Measurements from ENCODE around the gene SGCD. TPM values are rescaled to one million over a fixed set of nuclear protein-coding genes. Genes with fewer than 3 reads are reported as not detected.

SGCD gene
- total and polyA plus RNA-seq, 2 of the 4 experiments (the other 2 are of a cell fraction) = 5.8 to 10.6 TPM

GRCh38 chr5:156481741-156482140 lies 154.8 kb downstream of the SGCD start:
- peak overlapping the region; percentile 60; the same call in 1 of the 2 replicates for H2AK5ac ChIP-seq (ENCODE audit: low read depth, low read length)
- no peak overlapping the region for H4K8ac ChIP-seq (ENCODE audit: low read depth in 2 of 2, low read length in 2 of 2)
- no peak overlapping the region for H2AFZ ChIP-seq (replicated peaks; ENCODE audit: low read length, poor library complexity)
- no peak overlapping the region for H3K4me3 ChIP-seq (ENCODE audit: insufficient read depth, low read depth, low read length)
- WGBS, 2 experiments (ENCODE audit: extremely low coverage in 2 of 2, insufficient read length in 1 of 2) = no CpG with 5 or more reads among the region's 4 CpGs
- POLR2A ChIA-PET (ENCODE audit: unreplicated experiment) = no interaction called here
- H3K9me1 ChIP-seq (ENCODE audit: insufficient read depth, low read length) = peaks cover 8% of the 10 kb centered on the region; the same call in 1 of the 2 replicates
- no peak overlapping the region for H3K4me2 ChIP-seq (ENCODE audit: low read depth, low read length)
- peak; percentile 16 for DNase-seq
- H4K91ac ChIP-seq (ENCODE audit: insufficient read depth, low read depth, low read length) = peak overlapping the region; percentile 57; the same call in 1 of the 2 replicates
- peaks cover under 1% of the 10 kb centered on the region; the same call in 1 of the 2 replicates for H3K9me3 ChIP-seq (ENCODE audit: control insufficient read depth, insufficient read depth, low read length)
- H3K9ac ChIP-seq (ENCODE audit: low read depth, low read length) = no peak overlapping the region
- ATAC-seq (ENCODE audit: low read depth) = no peak
- peaks cover 2% of the 10 kb centered on the region; the same call in 1 of the 2 replicates for H3K36me3 ChIP-seq (ENCODE audit: control insufficient read depth, insufficient read depth, low read length)
- CTCF ChIA-PET = no interaction called here
- H3K27me3 ChIP-seq (ENCODE audit: control insufficient read depth, insufficient read depth, low read length) = no peaks in the 10 kb centered on the region
- TF ChIP-seq MXI1 (IDR thresholded peaks at IDR 0.05; ENCODE audit: borderline replicate concordance, low read depth, low read length) (no peak), CEBPB (IDR thresholded peaks at IDR 0.05; ENCODE audit: low read depth, low read length) (no peak), FOS (IDR thresholded peaks at IDR 0.05; ENCODE audit: low read depth, low read length) (no peak), SMC3 (IDR thresholded peaks at IDR 0.05; ENCODE audit: low read depth, low read length) (no peak), CTCF (conservative IDR thresholded peaks at IDR 0.05; ENCODE audit: low read depth, low read length) (no peak), RAD21 (IDR thresholded peaks at IDR 0.05; ENCODE audit: low read length) (no peak), MAZ (IDR thresholded peaks at IDR 0.05; ENCODE audit: borderline replicate concordance, low read depth, low read length) (no peak)
- TF ChIP-seq, protein P1, sequence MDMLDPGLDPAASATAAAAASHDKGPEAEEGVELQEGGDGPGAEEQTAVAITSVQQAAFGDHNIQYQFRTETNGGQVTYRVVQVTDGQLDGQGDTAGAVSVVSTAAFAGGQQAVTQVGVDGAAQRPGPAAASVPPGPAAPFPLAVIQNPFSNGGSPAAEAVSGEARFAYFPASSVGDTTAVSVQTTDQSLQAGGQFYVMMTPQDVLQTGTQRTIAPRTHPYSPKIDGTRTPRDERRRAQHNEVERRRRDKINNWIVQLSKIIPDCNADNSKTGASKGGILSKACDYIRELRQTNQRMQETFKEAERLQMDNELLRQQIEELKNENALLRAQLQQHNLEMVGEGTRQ (IDR thresholded peaks at IDR 0.05; ENCODE audit: low read depth, low read length) = no peak
- in situ Hi-C loops (cut with MboI; ENCODE audit: low sequenced_read_pairs) (no loop called here), dilution Hi-C loops (cut with HindIII; ENCODE audit: low sequenced_read_pairs, unreplicated experiment) (no loop called here), intact Hi-C loops (cut with micrococcal nuclease) (no loop called here)
- no TSS peak for BruUV-seq (replicated peaks)
- H3K4ac ChIP-seq (ENCODE audit: low read depth, low read length) = peak overlapping the region; percentile 17; the same call in 1 of the 2 replicates
- no peak overlapping the region; the same call in 1 of the 2 replicates for H3K23ac ChIP-seq (ENCODE audit: low read depth, low read length)
- no peak overlapping the region for H3K56ac ChIP-seq (ENCODE audit: extremely low read depth, insufficient read depth, low read length)
- peaks cover 9% of the 10 kb centered on the region for H3K4me1 ChIP-seq (ENCODE audit: control insufficient read depth, insufficient read depth, low read length)
- H3K79me1 ChIP-seq (ENCODE audit: low read depth in 1 of 2, low read length in 2 of 2) = 0 out of 4 replicates have a peak, but pooled peaks cover 0 to 3% of the 10 kb centered on the region in 2 experiments
- peak overlapping the region; percentile 70 for H2BK120ac ChIP-seq (ENCODE audit: low read depth, low read length)
- peak overlapping the region; percentile 61 for H2BK20ac ChIP-seq (ENCODE audit: low read depth, low read length)
- peak overlapping the region; percentile 65; the same call in 1 of the 2 replicates for H3K14ac ChIP-seq (replicated peaks; ENCODE audit: low read depth, low read length)
- no peak overlapping the region for H2BK5ac ChIP-seq (ENCODE audit: low read depth, low read length, poor library complexity, severe bottlenecking)
- peak overlapping the region; percentile 27 for H3K18ac ChIP-seq (ENCODE audit: low read depth, low read length)
- peak overlapping the region; percentile 5; the same call in 1 of the 2 replicates for H3K27ac ChIP-seq (ENCODE audit: insufficient read depth, low read length)
- H4K5ac ChIP-seq (ENCODE audit: low read depth, low read length) = peak overlapping the region; percentile 6
- peak overlapping the region; percentile 64; the same call in 1 of the 3 replicates for H2BK15ac ChIP-seq (ENCODE audit: low read depth, low read length)
- H4K20me1 ChIP-seq (ENCODE audit: insufficient read depth, low read length) = no peaks in the 10 kb centered on the region
- no peak overlapping the region for H2AK9ac ChIP-seq (replicated peaks; ENCODE audit: low read depth, low read length, poor library complexity)

Measured in IMR-90 (cell line).